Activated CD8-positive, alpha-beta memory T cell treated with anti-CD3 and anti-CD28 coated beads for 24 hours (primary cell): ENCODE measurements around the gene SLC10A1.
"Not testable (repeated sequence)": the region's sequence is repeated elsewhere in the genome, so short reads cannot be mapped to it uniquely, and the experiment has no call there.

Experiments used
- DNase-seq: peaks from one replicate; pipeline ENCODE4 v3.0.0-alpha.2; 2020

SLC10A1 gene

GRCh38 chr14:69796797-69797500 is at the start of gene SLC10A1:
Gene SLC10A1 (minus strand): TSS chr14:69797241. CDS start chr14:69797155, 86 bp downstream.
- DNase-seq = no peak

- no peak for DNase-seq
Observed at GRCh38 chr14:69845787-69846186, 48.7 kb upstream of the SLC10A1 start.

GRCh38 chr14:69845050-69845581 is 48.1 kb upstream of the SLC10A1 start:
- DNase-seq = no peak

DNA sequence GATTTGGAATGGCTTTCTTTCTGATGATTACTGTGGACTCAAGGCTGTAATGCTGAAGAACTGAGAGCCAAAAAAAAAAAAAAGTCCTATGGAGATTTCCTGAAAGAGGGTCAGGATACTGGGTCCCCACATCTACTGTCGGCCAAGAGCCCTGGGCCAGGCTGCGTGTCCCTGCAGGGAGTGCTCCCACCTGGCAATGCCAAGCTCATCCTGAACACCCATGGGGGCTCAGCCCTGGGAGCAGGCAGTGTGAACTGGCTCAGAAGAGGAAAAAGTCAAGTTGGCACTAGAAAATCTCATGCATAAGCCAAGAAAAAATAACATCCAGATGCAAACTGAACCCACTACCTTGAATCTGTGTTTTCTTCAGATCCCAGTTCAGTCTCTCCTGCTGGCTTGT is 47.1 kb upstream of the SLC10A1 start:
- no peak for DNase-seq

GRCh38 chr14:69842686-69843420 is 45.8 kb upstream of the SLC10A1 start:
- no peak for DNase-seq

GRCh38 chr14:69841656-69842055 is 44.6 kb upstream of the SLC10A1 start:
- no peak for DNase-seq

- DNase-seq = no peak
Observed at GRCh38 chr14:69839661-69840060, 42.6 kb upstream of the SLC10A1 start.

DNA sequence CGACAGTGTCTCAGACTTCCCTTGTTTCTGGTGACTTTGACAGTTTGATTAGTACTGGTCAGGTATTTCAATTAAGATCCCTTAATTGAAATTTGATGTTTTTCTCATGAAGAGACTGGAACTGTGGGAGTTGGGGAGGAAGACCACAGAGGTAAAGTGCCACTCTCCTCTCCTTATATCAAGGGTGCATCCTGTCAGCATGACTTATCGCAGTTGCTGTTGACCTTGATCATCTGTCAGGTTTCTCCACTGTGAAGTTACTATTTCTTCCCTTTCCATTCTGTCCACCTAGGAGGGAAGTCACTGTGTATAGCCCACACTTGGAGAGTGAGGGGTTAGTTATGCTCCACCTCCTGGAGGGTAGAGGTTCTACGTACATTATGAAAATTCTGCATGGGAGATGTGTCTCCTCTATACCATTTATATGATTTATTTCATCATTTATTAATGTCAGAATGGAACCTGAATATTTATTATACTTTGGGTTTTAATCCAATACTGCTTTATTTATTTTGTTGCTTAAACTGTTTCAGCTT is 41.9 kb upstream of the SLC10A1 start:
- DNase-seq = no peak

- no peak for DNase-seq
Observed at GRCh38 chr14:69828879-69829278, 31.8 kb upstream of the SLC10A1 start.

- no peak for DNase-seq
Observed at GRCh38 chr14:69828354-69828753, 31.3 kb upstream of the SLC10A1 start.

GRCh38 chr14:69827560-69827959 is 30.5 kb upstream of the SLC10A1 start:
- DNase-seq = no peak

DNA sequence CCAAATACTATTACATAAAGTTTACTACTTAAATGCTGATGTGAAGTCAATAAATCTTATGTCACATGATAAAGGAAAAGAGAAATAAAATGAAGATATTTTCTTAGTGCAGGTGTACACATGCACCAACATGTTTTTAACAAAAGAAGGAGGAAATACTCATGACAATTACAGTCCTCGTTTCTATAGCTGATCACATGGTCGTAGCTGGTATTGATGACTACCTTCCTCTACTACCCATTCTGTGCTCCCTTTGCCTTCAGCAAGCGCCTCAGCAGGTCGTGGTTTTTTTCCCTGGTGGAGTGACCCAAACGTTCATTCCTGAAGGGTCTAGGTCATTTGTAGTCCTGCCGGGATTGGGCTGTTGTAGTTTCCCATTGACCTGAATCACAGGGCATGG is 25.4 kb upstream of the SLC10A1 start:
- no peak for DNase-seq

DNA sequence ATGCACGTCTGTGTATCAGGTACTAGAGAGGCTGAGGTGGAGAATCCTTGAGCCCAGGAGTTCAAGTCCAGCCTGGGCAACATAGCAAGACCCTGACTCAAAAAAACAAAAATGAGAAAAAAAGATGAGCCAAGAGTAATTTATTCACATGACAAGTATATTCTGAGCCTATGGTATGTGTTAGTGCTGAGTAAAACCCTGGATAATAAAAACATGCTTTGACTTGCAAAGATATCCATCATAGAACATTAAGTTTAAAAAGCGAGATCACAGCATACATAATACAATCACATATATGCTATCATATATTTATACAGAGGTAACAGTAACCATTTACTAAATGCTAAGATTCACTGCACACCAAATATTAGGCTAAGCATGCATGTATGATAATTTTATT is 23.9 kb upstream of the SLC10A1 start:
- no peak for DNase-seq

DNA sequence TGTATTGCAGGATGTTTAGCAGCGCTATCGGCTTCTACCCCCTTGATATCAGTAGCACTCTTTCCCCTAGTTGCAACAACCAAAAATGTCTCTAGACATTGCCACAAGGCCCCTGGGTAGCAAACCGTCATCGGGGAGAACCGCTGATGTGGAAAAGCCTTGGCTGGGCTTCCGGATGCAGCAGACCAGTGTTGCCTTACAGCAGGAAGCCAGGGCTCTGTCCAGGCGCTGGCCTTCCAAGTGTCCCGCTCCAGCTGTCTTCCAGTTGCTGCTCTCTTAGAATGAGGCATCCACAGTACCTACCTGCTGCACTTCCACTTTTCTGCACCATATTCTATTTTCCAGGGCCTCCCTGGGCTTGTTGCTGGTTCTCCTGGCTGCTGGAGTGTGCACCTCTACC is 22.6 kb upstream of the SLC10A1 start:
- no peak for DNase-seq

GRCh38 chr14:69818758-69819191 is 21.7 kb upstream of the SLC10A1 start:
- peak; percentile 74 for DNase-seq

DNA sequence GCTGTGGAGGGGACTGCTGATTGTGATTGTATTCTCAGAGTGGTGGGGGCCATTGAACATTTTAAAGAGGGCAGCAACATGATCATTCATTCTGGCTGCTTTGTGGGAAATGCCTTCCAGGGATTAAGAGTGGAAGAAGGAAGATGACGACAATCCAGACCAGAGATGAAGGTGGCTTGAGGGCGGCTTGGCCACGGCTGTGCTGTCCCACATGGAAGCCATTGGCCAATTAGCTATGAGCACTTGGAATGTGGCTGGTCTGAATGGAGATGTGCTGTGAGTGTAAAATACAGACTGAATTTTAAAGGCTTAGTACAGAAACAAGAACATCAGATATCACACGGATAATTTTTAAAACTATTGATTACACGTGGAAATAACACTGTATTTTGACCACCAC is 19.2 kb upstream of the SLC10A1 start:
- no peak for DNase-seq

DNA sequence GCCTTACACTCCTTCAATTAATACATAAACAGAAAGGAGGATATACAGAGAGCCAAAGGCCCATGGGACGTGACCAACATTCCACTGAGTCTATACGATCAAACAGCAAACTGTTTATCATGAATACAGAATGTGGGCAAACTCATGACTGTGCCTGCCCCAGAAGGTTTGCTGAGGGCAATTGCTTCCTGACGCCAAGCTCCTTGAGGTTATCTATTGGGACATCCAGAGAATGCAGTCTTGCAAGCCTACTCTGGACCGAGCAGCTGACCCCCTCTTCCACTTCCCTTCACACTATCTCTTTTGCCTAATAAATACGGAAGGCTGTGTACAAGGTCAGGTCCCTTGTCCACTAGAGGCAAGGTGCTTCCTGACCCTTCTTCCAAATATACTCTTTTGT is 18.5 kb upstream of the SLC10A1 start:
- DNase-seq = no peak

- no peak for DNase-seq
Observed at GRCh38 chr14:69814397-69814796, 17.4 kb upstream of the SLC10A1 start.

DNA sequence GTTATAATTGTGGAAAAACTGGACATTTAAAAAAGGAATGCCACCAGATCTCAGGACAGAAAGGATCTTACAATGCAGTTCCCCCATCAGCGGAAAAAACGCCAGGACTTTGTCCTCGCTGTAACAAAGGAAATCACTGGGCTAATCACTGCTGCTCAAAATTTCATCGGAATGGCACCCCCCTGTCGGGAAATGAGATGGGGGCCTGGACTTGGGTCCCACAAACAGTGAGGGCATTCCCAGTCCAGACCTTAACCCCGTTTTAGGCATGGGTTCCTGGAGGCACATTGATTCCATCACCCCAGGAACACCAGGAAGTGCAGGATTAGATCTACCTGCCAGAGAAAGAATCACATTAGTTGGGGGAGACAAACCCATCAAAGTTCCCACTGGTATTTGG is 16.3 kb upstream of the SLC10A1 start:
- DNase-seq = not testable (repeated sequence)

GRCh38 chr14:69812711-69813110 is 15.7 kb upstream of the SLC10A1 start:
- DNase-seq = no peak

GRCh38 chr14:69811868-69812252 is 14.8 kb upstream of the SLC10A1 start:
- no peak for DNase-seq

DNA sequence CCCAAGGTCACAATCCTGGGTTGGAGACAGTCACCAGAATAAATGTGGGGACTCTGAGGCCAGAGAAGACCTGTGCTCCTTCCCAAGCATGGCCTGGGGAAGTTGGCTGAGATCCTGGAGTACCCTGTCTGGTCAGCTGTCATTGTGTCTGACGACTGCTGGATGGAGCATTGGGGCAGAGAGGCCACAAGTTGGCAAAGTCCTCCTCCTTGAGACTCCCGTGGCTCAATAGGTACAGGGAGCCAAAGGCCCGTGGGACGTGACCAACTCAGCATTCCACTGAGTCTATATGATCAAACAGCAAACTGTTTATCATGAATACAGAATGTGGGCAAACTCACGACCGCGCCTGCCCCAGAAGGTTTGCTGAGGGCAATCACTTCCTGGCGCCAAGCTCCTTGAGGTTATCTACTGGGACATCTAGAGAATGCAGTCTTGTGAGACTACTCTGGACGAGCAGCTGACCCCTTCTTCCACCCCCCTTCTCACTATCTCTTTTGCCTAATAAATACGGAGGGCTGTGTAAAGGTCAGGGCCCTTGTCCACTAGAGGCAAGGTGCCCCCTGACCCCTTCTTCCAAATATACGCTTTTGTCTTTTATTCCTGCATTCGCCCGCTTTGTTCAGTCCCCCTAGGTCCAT is 14.3 kb upstream of the SLC10A1 start:
- no peak for DNase-seq
